Measurements from ENCODE around the gene SRPK2. TPM values are rescaled to one million over a fixed set of nuclear protein-coding genes. Genes with fewer than 3 reads are reported as not detected.

SRPK2 gene
- total and polyA plus RNA-seq, 7 donors: 12.0 to 57.6 (median 42.9) TPM

DNA sequence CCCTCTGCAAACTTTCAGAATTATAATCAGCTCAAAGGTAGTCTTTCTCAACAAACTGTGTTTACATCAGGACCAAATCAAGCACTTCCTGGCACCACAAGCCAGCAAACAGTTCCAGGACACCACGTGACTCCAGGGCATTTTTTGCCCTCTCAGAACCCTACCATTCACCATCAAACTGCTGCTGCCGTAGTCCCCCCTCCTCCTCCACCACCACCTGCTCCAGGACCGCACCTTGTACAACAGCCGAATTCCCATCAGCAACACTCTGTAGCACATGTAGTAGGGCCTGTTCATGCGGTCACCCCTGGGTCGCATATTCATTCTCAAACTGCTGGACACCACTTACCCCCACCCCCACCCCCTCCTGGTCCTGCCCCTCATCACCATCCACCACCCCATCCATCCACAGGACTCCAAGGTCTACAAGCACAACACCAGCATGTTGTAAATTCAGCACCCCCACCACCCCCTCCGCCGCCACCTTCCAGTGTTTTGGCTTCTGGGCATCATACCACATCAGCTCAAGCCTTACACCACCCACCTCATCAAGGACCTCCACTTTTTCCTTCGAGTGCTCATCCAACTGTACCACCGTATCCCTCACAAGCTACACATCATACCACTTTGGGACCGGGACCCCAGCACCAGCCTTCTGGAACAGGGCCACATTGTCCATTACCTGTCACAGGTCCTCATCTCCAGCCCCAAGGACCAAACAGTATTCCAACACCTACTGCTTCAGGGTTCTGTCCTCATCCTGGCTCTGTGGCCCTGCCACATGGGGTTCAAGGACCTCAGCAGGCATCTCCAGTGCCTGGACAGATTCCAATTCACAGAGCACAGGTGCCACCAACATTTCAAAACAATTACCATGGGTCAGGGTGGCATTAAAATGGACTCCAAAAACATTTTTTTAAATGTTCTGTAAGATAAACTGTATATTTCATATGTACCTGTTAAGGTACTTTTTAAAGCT, 276.0 kb downstream of the SRPK2 start:
- no peaks in the 10 kb centered on the region for H3K9me3 ChIP-seq
- intact Hi-C loops (cut with DNase I): loop anchor here (5.0 kb wide), 1 partner anchor 130 kb away; no protein-coding TSS in a partner anchor
- TF ChIP-seq, protein P1, sequence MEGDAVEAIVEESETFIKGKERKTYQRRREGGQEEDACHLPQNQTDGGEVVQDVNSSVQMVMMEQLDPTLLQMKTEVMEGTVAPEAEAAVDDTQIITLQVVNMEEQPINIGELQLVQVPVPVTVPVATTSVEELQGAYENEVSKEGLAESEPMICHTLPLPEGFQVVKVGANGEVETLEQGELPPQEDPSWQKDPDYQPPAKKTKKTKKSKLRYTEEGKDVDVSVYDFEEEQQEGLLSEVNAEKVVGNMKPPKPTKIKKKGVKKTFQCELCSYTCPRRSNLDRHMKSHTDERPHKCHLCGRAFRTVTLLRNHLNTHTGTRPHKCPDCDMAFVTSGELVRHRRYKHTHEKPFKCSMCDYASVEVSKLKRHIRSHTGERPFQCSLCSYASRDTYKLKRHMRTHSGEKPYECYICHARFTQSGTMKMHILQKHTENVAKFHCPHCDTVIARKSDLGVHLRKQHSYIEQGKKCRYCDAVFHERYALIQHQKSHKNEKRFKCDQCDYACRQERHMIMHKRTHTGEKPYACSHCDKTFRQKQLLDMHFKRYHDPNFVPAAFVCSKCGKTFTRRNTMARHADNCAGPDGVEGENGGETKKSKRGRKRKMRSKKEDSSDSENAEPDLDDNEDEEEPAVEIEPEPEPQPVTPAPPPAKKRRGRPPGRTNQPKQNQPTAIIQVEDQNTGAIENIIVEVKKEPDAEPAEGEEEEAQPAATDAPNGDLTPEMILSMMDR (IDR thresholded peaks at IDR 0.05): no peak
- TF ChIP-seq POLR2A (IDR thresholded peaks at IDR 0.05): no peak
- peak in 3 of 4 donors; percentile 5 to 20 (median 12) for TF ChIP-seq POLR2AphosphoS5 (IDR thresholded peaks at IDR 0.05)
- no peak for TF ChIP-seq EP300 (IDR thresholded peaks at IDR 0.05)
- WGBS, 2 donors: 81 to 91% methylated on average over 11 of the region's 11 CpGs
- H3K4me3 ChIP-seq: no peak overlapping the region
- peak overlapping the region in 3 of 4 donors; percentile 10 to 53 (median 35) for H3K27ac ChIP-seq
- H3K27me3 ChIP-seq: no peaks in the 10 kb centered on the region
- H3K36me3 ChIP-seq: peaks cover 16 to 94% (median 57%) of the 10 kb centered on the region in 4 donors
- DNase-seq: no peak
- peaks cover 0 to 14% (median 11%) of the 10 kb centered on the region in 4 donors for H3K4me1 ChIP-seq

DNA sequence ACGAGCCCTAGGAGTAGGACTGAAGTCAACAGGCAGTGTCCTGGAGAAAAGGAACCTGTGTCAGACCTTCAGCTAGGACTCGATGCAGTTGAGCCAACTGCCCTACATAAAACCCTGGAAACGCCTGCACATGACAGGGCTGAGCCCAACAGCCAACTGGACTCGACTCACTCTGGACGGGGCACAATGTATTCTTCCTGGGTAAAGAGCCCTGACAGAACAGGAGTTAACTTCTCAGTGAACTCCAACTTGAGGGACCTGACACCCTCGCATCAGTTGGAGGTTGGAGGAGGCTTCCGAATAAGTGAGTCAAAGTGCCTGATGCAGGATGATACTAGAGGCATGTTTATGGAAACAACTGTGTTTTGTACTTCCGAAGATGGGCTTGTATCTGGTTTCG, 281.3 kb downstream of the SRPK2 start:
- Histone ChIP-seq H3K27ac (no peak overlapping the region), H3K27me3 (no peaks in the 10 kb centered on the region), H3K4me1 (peaks cover 0 to 27% (median 20%) of the 10 kb centered on the region in 4 donors), H3K4me3 (no peak overlapping the region), H3K9me3 (no peaks in the 10 kb centered on the region), H3K36me3 (peaks cover 7 to 99% (median 61%) of the 10 kb centered on the region in 4 donors)
- intact Hi-C loops (cut with DNase I): no loop called here
- no peak for DNase-seq
- TF ChIP-seq POLR2AphosphoS5 (IDR thresholded peaks at IDR 0.05) (peak in 1 of 4 donors; percentile 14), EP300 (IDR thresholded peaks at IDR 0.05) (no peak), POLR2A (IDR thresholded peaks at IDR 0.05) (no peak)
- TF ChIP-seq, protein P1 (IDR thresholded peaks at IDR 0.05): no peak
- 91 to 94% methylated on average over 9 of the region's 9 CpGs for WGBS, 2 donors

DNA sequence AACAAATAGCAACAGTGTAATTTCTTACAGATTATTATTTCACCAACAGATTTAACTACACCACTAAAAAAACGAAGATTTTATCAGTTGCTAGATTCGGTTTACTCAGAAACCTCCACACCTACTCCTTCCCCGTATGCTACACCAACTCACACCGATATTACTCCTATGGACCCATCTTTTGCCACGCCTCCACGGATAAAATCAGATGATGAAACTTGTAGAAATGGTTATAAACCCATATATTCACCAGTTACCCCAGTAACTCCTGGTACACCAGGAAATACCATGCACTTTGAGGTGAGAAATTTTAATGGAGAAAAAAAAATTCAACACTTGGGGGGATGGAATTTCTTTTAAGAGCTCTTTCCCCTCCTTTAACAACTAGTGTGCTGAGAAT, 282.2 kb downstream of the SRPK2 start:
- Histone ChIP-seq H3K4me3 (no peak overlapping the region), H3K27me3 (no peaks in the 10 kb centered on the region), H3K4me1 (peaks cover 0 to 20% (median 13%) of the 10 kb centered on the region in 4 donors), H3K36me3 (peaks cover 7 to 97% (median 55%) of the 10 kb centered on the region in 4 donors), H3K9me3 (no peaks in the 10 kb centered on the region), H3K27ac (peak overlapping the region in 1 of 4 donors; percentile 23)
- intact Hi-C loops (cut with DNase I): no loop called here
- 85 to 92% methylated on average over 6 of the region's 6 CpGs for WGBS, 2 donors
- no peak for DNase-seq
- no peak for TF ChIP-seq EP300 (IDR thresholded peaks at IDR 0.05)
- TF ChIP-seq POLR2A (IDR thresholded peaks at IDR 0.05): no peak
- TF ChIP-seq, protein P1 (IDR thresholded peaks at IDR 0.05): no peak

DNA sequence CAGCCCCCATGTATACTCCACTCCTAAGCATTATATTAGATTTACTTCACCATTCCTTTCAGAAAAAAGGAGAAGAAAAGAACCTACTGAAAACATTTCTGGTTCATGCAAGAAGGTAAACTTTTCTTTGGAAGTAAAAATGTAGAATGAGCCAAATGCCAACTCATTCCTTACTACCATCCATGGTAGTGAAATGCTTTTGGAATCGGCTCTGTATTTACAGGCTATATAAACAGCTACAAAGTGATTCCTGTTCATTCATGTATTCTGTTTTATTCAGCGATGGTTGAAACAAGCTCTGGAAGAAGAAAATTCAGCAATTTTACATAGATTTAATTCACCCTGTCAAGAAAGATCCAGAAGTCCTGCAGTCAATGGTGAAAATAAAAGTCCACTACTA, 283.1 kb downstream of the SRPK2 start:
- Histone ChIP-seq H3K4me1 (peaks cover 0 to 20% (median 13%) of the 10 kb centered on the region in 4 donors), H3K4me3 (no peak overlapping the region), H3K36me3 (peaks cover 3 to 88% (median 50%) of the 10 kb centered on the region in 4 donors), H3K9me3 (no peaks in the 10 kb centered on the region), H3K27ac (peak overlapping the region; percentile 20 to 42 (median 29)), H3K27me3 (no peaks in the 10 kb centered on the region)
- 78 to 89% methylated on average over 2 of the region's 2 CpGs for WGBS, 2 donors
- TF ChIP-seq EP300 (IDR thresholded peaks at IDR 0.05): no peak
- TF ChIP-seq, protein P1 (IDR thresholded peaks at IDR 0.05): no peak
- no peak for TF ChIP-seq POLR2AphosphoS5 (IDR thresholded peaks at IDR 0.05)
- TF ChIP-seq POLR2A (IDR thresholded peaks at IDR 0.05): no peak
- DNase-seq: no peak
- intact Hi-C loops (cut with DNase I): no loop called here

All from sigmoid colon (tissue), 7 donors.